ENCODE data around the gene PTCH2.
"Not testable (repeated sequence)": the region's sequence is repeated elsewhere in the genome, so short reads cannot be mapped to it uniquely, and the experiment has no call there.

The PTCH2 gene

GRCh38 chr1:44819196-44819607 is 23.9 kb downstream of the PTCH2 start:
- DNase-seq, result no peak

- DNase-seq, result no peak
These were observed 25.1 kb downstream of the PTCH2 start for GRCh38 chr1:44817771-44818495.

- DNase-seq, result no peak
These were observed 25.7 kb downstream of the PTCH2 start for GRCh38 chr1:44817307-44817706.

GRCh38 chr1:44815926-44816325 is 27.1 kb downstream of the PTCH2 start:
- DNase-seq, result not testable (repeated sequence)

- DNase-seq, result no peak
These were observed 30.1 kb downstream of the PTCH2 start for GRCh38 chr1:44812822-44813543.

- DNase-seq, result no peak
These were observed 31.8 kb downstream of the PTCH2 start for GRCh38 chr1:44811234-44811633.

GRCh38 chr1:44810762-44811105 is 32.3 kb downstream of the PTCH2 start:
- DNase-seq, result not testable (repeated sequence)

- DNase-seq, result no peak
These were observed 32.8 kb downstream of the PTCH2 start for GRCh38 chr1:44810101-44810761.

GRCh38 chr1:44808938-44809917 is 33.8 kb downstream of the PTCH2 start:
- DNase-seq, result peak; percentile 93 to 96

GRCh38 chr1:44808063-44808937 is 34.8 kb downstream of the PTCH2 start, which contains the start of gene BTBD19:
BTBD19 (plus strand) TSS chr1:44808523; CDS start chr1:44808821, 298 bp downstream.
- peak in 1 of 2 experiments; percentile 62 for DNase-seq

GRCh38 chr1:44807364-44808062 is 35.5 kb downstream of the PTCH2 start:
- DNase-seq, result peak; percentile 98 to 99

- no peak for DNase-seq
These were observed 36.2 kb downstream of the PTCH2 start, which contains the start of gene DYNLT4 for GRCh38 chr1:44806704-44807363. DYNLT4 (minus strand) TSS chr1:44807351; CDS start chr1:44806668, 683 bp downstream.

GRCh38 chr1:44806025-44806703 is 36.9 kb downstream of the PTCH2 start:
- DNase-seq, result no peak

GRCh38 chr1:44805311-44806024 is 37.6 kb downstream of the PTCH2 start:
- no peak for DNase-seq

GRCh38 chr1:44803312-44804095 is 39.5 kb downstream of the PTCH2 start:
- DNase-seq, result no peak

- DNase-seq, result no peak
These were observed 40.1 kb downstream of the PTCH2 start for GRCh38 chr1:44803062-44803311.

- DNase-seq, result no peak
These were observed 40.6 kb downstream of the PTCH2 start for GRCh38 chr1:44802306-44803061.

Data from Kasumi-1 (cell line).